ENCODE results near the gene TRMT61A.

- no peak for TF ChIP-seq POLR2AphosphoS5 (IDR thresholded peaks at IDR 0.05; ENCODE audit: borderline replicate concordance, low read depth, low read length)
- no peak for TF ChIP-seq EZH2 (IDR thresholded peaks at IDR 0.05)
These were observed 16.4 kb downstream of the TRMT61A start for GRCh38 chr14:103545219-103545914.

Data from SK-N-MC (cell line).